K562 (cell line): ENCODE results near the gene OPA3. TPM values are rescaled to one million over a fixed set of nuclear protein-coding genes. Genes with fewer than 3 reads are reported as not detected.
A peak's percentile ranks its signal among the peaks of the same experiment; 100 is the strongest.

Experiments
- CBX8 ChIP-seq: fragments of 200-600 bp; sonication (generic); IDR thresholded peaks from 2 replicates; pipeline ENCODE4 v1.6.1; 2012; ENCODE audit warnings: borderline replicate concordance, mixed run types, low read depth, mild to moderate bottlenecking, moderate library complexity, mixed read lengths, low read length, control low read depth, inconsistent platforms; ENCODE audit not compliant: poor library complexity, severe bottlenecking; ENCODE audit errors: extremely low read depth
- GTF3C2 ChIP-seq: IDR thresholded peaks from 3 replicates; pipeline ENCODE4 v1.6.1; 2011; ENCODE audit warnings: borderline replicate concordance, mild to moderate bottlenecking, moderate library complexity; ENCODE audit not compliant: insufficient read length; ENCODE audit errors: extremely low read depth
- JUND ChIP-seq, 2 experiments: IDR thresholded peaks; 2 replicates in 1 of 2; 3 replicates in 1 of 2; pipeline ENCODE4 v1.6.1; 2011; ENCODE audit warnings: borderline replicate concordance in 2 of 2, low read depth in 2 of 2, low read length in 2 of 2, improper control_type of control experiment in 1 of 2, missing biosample characterization in 1 of 2, missing genetic modification characterization in 1 of 2, missing genetic modification reagents in 1 of 2
- KLF6 ChIP-seq: fragments of 250-450 bp; sonication (Bioruptor Pico); IDR thresholded peaks from 2 replicates; pipeline ENCODE4 v1.4.0; 2020; ENCODE audit warnings: mild to moderate bottlenecking, moderate library complexity, borderline replicate concordance
- MAFK ChIP-seq: IDR thresholded peaks from 2 replicates; pipeline ENCODE4 v1.6.1; 2011; ENCODE audit warnings: low read length, improper control_type of control experiment
- MYNN ChIP-seq, 2 experiments: sonication (generic); formaldehyde crosslinking in 1 of 2; IDR thresholded peaks; 2 replicates each; pipeline versions ENCODE4 v1.5.0 to v1.6.1; 2016 to 2020; ENCODE audit warnings: antibody characterized with exemption in 1 of 2, missing genetic modification reagents in 1 of 2
- NFE2 ChIP-seq: IDR thresholded peaks from 2 replicates; pipeline ENCODE4 v1.6.1; 2014; ENCODE audit warnings: antibody characterized with exemption, low read depth
- PML ChIP-seq: IDR thresholded peaks from 2 replicates; pipeline ENCODE4 v1.6.1; 2012; ENCODE audit warnings: low read length, inconsistent platforms
- REST ChIP-seq, 2 experiments: fragments of 450-650 bp; formaldehyde crosslinking in 1 of 2; IDR thresholded peaks; 2 replicates each; pipeline versions ENCODE4 v1.4.0 to v1.6.1; 2014 to 2020; ENCODE audit warnings: mild to moderate bottlenecking in 2 of 2, borderline replicate concordance in 1 of 2, low read depth in 1 of 2
- STAT6 ChIP-seq: sonication (generic); formaldehyde crosslinking; IDR thresholded peaks from 2 replicates; pipeline ENCODE4 v1.8.1; 2023; ENCODE audit warnings: mild to moderate bottlenecking, missing genetic modification reagents
- polyA plus RNA-seq, 8 experiments: library from polyadenylated mRNA; depleted of rRNA in 4 of 8; stranded (reverse) in 5 of 8; unstranded in 3 of 8; fragments of >200 nt; fragmentation: Nextera tagmentation in 2 of 8; fragmentation: Illumina TruSeq in 1 of 8; extraction: Ambion mirVana in 2 of 8; extraction: Trizol in 1 of 8; gene quantifications; 2 replicates each; pipeline versions ENCODE4 v1.2.1 to v1.2.3, GENCODE V29; 2011 to 2014; ENCODE audit warnings: inconsistent platforms in 1 of 8, missing spikeins in 1 of 8
- total RNA-seq, 7 experiments: library from RNA; depleted of rRNA in 6 of 7; stranded (reverse); fragments of >200 nt in 6 of 7; fragmentation: Illumina TruSeq in 2 of 7; extraction: Trizol in 2 of 7; gene quantifications; 2 replicates each; pipeline versions ENCODE4 v1.2.1 to v1.2.3, GENCODE V29; 2011 to 2021; ENCODE audit warnings: low replicate concordance in 1 of 7

OPA3 gene
- total and polyA plus RNA-seq, 9 of the 15 experiments (the other 6 are each of a cell fraction or from before 2014, with no cell fraction given): 1.4 to 18.8 (median 9.0) TPM

GRCh38 chr19:45478454-45479238 is 106.0 kb downstream of the OPA3 start (continued):
- TF ChIP-seq REST (IDR thresholded peaks at IDR 0.05; ENCODE audit: borderline replicate concordance): peak; percentile 92
- no peak for TF ChIP-seq REST (CRISPR knock-in tag; IDR thresholded peaks at IDR 0.05; ENCODE audit: low read depth)
- peak; percentile 39 for TF ChIP-seq JUND (IDR thresholded peaks at IDR 0.05; ENCODE audit: borderline replicate concordance, low read depth, low read length)
- peak; percentile 77; the same call in 2 of the 3 replicates for TF ChIP-seq JUND (tag; IDR thresholded peaks at IDR 0.05; ENCODE audit: borderline replicate concordance, low read depth, low read length)
- TF ChIP-seq STAT6 (CRISPR knock-in tag): no peak; the same call in 1 of the 2 replicates
- peak; percentile 99 for TF ChIP-seq MYNN (IDR thresholded peaks at IDR 0.05)
- TF ChIP-seq MYNN (CRISPR knock-in tag; IDR thresholded peaks at IDR 0.05): peak; percentile 99
- no peak for TF ChIP-seq KLF6 (CRISPR knock-in tag)
- TF ChIP-seq CBX8: no peak
- no peak; the same call in 1 of the 2 replicates for TF ChIP-seq MAFK
- TF ChIP-seq NFE2: peak; percentile 20; the same call in 1 of the 2 replicates
- peak; percentile 16 for TF ChIP-seq GTF3C2
- TF ChIP-seq PML: peak; percentile 56
